Gastroesophageal sphincter (tissue), 3 donors: ENCODE measurements around the gene PCA3.

ENCODE experiments used
- POLR2A ChIP-seq, 2 donors: fragments of 450-650 bp; IDR thresholded peaks; one replicate each; pipeline ENCODE4 v1.6.1; 2017; ENCODE audit warnings: antibody characterized with exemption in 2 of 2, mild to moderate bottlenecking in 2 of 2, moderate library complexity in 1 of 2
- POLR2AphosphoS5 ChIP-seq: sonication (generic); formaldehyde crosslinking; IDR thresholded peaks from one replicate; pipeline ENCODE4 v1.6.1; 2017; ENCODE audit warnings: antibody characterized with exemption
- TF ChIP-seq, protein P1 (sequence below), 4 experiments: fragments of 200-600 bp in 2 of 4; fragments of 450-650 bp in 2 of 4; sonication (generic) in 1 of 4; IDR thresholded peaks; one replicate each; pipeline ENCODE4 v1.5.1; 2017 to 2019; ENCODE audit warnings: antibody characterized with exemption in 4 of 4, mild to moderate bottlenecking in 2 of 4, moderate library complexity in 2 of 4

DNA sequence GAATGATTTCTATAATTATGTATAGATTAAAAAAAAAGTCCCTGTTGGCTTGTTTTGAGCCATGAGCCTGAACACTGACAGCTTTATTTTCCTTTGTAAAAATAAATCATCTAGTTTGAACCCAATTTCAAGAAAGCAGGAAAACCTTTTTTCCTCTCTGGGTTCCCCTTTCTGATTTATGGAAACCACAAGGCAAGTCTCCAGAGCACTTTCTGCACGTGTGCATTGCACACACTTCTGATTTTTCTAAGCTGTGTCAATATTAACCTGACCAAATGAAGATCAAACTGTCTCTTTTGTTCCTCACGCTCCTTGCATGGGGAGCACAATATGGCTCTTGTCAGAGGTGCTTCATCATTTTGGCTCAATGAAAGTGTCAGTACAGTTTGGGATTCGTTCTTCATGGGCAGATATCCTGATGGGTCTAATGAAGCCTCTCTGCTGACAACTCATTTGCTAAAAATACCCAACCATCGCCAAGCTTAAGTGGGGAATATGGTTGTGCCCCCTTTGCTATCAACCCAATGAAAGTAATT lies 39.2 kb upstream of the PCA3 start:
- TF ChIP-seq, protein P1, sequence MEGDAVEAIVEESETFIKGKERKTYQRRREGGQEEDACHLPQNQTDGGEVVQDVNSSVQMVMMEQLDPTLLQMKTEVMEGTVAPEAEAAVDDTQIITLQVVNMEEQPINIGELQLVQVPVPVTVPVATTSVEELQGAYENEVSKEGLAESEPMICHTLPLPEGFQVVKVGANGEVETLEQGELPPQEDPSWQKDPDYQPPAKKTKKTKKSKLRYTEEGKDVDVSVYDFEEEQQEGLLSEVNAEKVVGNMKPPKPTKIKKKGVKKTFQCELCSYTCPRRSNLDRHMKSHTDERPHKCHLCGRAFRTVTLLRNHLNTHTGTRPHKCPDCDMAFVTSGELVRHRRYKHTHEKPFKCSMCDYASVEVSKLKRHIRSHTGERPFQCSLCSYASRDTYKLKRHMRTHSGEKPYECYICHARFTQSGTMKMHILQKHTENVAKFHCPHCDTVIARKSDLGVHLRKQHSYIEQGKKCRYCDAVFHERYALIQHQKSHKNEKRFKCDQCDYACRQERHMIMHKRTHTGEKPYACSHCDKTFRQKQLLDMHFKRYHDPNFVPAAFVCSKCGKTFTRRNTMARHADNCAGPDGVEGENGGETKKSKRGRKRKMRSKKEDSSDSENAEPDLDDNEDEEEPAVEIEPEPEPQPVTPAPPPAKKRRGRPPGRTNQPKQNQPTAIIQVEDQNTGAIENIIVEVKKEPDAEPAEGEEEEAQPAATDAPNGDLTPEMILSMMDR (IDR thresholded peaks at IDR 0.05): no peak
- TF ChIP-seq POLR2A (IDR thresholded peaks at IDR 0.05) (no peak), POLR2AphosphoS5 (no peak)
